Sigmoid colon (tissue), 7 donors: ENCODE data around the gene LMAN2. TPM values are rescaled to one million over a fixed set of nuclear protein-coding genes. Genes with fewer than 3 reads are reported as not detected.

Experiments
- DNase-seq: peaks from one replicate; pipeline ENCODE4 v3.0.0-alpha.2; 2019
- H3K27ac ChIP-seq, 4 donors: fragments of 200-600 bp; sonication (generic); one replicate each; pipeline ENCODE4 v1.5.1; 2016 to 2019; ENCODE audit warnings: mild to moderate bottlenecking in 1 of 4
- H3K27me3 ChIP-seq, 3 donors: fragments of 200-600 bp; sonication (generic); one replicate each; pipeline ENCODE4 v1.5.1; 2019; ENCODE audit warnings: mild to moderate bottlenecking in 1 of 3
- H3K36me3 ChIP-seq, 4 donors: fragments of 200-600 bp; sonication (generic); one replicate each; pipeline ENCODE4 v1.5.1; 2016 to 2019
- H3K4me1 ChIP-seq, 4 donors: fragments of 200-600 bp; sonication (generic); one replicate each; pipeline ENCODE4 v1.5.1; 2017 to 2019
- H3K4me3 ChIP-seq, 4 donors: fragments of 200-600 bp; sonication (generic); one replicate each; pipeline ENCODE4 v1.5.1; 2017 to 2019; ENCODE audit warnings: mild to moderate bottlenecking in 2 of 4, moderate library complexity in 1 of 4
- H3K9me3 ChIP-seq, 4 donors: fragments of 200-600 bp in 3 of 4; sonication (generic) in 3 of 4; one replicate each; pipeline versions ENCODE4 v1.5.1 to v1.6.1; 2013 to 2019
- EP300 ChIP-seq, 4 donors: sonication (generic); formaldehyde crosslinking; IDR thresholded peaks; one replicate each; pipeline ENCODE4 v1.6.1; 2017; ENCODE audit warnings: antibody characterized with exemption in 4 of 4
- POLR2A ChIP-seq, 2 donors: fragments of 450-650 bp; IDR thresholded peaks; one replicate each; pipeline ENCODE4 v1.6.1; 2016; ENCODE audit warnings: antibody characterized with exemption in 2 of 2, mild to moderate bottlenecking in 2 of 2, moderate library complexity in 2 of 2
- POLR2AphosphoS5 ChIP-seq, 4 donors: sonication (generic); formaldehyde crosslinking; IDR thresholded peaks; one replicate each; pipeline ENCODE4 v1.6.1; 2017; ENCODE audit warnings: antibody characterized with exemption in 4 of 4
- WGBS, 2 donors: extraction: QIAGEN DNeasy Blood & Tissue Kit; methylation state at CpG; one replicate each; pipeline ENCODE4 v1.1.7; 2013; 5-methylcytosine and 5-hydroxymethylcytosine counted together
- intact Hi-C: fragments of 100-400 bp; cut with DNase I; formaldehyde crosslinking; loops from one replicate; pipeline ENCODE4 v1.15.1; 2023
- polyA plus RNA-seq, 3 donors: library from polyadenylated mRNA; stranded (reverse); fragments of 200-250 nt; gene quantifications; one replicate each; pipeline ENCODE4 v1.2.3, GENCODE V29; 2013
- total RNA-seq, 4 donors: library from RNA; depleted of rRNA; stranded (reverse); fragments of >200 nt; gene quantifications; one replicate each; pipeline ENCODE4 v1.1.0, GENCODE V29; 2016
- TF ChIP-seq, protein P1 (sequence below), 4 experiments: fragments of 450-650 bp in 3 of 4; fragments of 200-600 bp in 1 of 4; IDR thresholded peaks; one replicate each; pipeline ENCODE4 v1.5.1; 2016 to 2019; ENCODE audit warnings: antibody characterized with exemption in 4 of 4, mild to moderate bottlenecking in 3 of 4, moderate library complexity in 2 of 4
- donor health status: healthy with polysubstance abuse.
- donor health status: Bipolar disorder and iron deficiency.
- donor health status: healthy.

The LMAN2 gene
- total and polyA plus RNA-seq, 7 donors, result 62.5 to 244 (median 108) TPM

- DNase-seq, result no peak
- TF ChIP-seq POLR2A (IDR thresholded peaks at IDR 0.05) (no peak), POLR2AphosphoS5 (IDR thresholded peaks at IDR 0.05) (no peak), EP300 (IDR thresholded peaks at IDR 0.05) (no peak)
- TF ChIP-seq, protein P1, sequence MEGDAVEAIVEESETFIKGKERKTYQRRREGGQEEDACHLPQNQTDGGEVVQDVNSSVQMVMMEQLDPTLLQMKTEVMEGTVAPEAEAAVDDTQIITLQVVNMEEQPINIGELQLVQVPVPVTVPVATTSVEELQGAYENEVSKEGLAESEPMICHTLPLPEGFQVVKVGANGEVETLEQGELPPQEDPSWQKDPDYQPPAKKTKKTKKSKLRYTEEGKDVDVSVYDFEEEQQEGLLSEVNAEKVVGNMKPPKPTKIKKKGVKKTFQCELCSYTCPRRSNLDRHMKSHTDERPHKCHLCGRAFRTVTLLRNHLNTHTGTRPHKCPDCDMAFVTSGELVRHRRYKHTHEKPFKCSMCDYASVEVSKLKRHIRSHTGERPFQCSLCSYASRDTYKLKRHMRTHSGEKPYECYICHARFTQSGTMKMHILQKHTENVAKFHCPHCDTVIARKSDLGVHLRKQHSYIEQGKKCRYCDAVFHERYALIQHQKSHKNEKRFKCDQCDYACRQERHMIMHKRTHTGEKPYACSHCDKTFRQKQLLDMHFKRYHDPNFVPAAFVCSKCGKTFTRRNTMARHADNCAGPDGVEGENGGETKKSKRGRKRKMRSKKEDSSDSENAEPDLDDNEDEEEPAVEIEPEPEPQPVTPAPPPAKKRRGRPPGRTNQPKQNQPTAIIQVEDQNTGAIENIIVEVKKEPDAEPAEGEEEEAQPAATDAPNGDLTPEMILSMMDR (IDR thresholded peaks at IDR 0.05), result no peak
- Histone ChIP-seq H3K27me3 (no peaks in the 10 kb centered on the region), H3K4me3 (no peak overlapping the region), H3K9me3 (no peaks in the 10 kb centered on the region), H3K4me1 (peaks cover 0 to 30% (median 24%) of the 10 kb centered on the region in 4 donors), H3K36me3 (peaks cover 0 to 4% (median 0%) of the 10 kb centered on the region in 4 donors), H3K27ac (no peak overlapping the region)
- 89 to 92% methylated on average over 15 of the region's 15 CpGs for WGBS, 2 donors
- intact Hi-C loops, result loop anchor here (2.0 to 10.0 kb wide), 4 partner anchors 37 to 201 kb away; partner anchors contain the start of genes DDX41 and LMAN2
Measured at GRCh38 chr5:177313561-177314259, 37.8 kb downstream of the LMAN2 start.

GRCh38 chr5:177312649-177313181, 38.8 kb downstream of the LMAN2 start:
- H3K27me3 ChIP-seq, result no peaks in the 10 kb centered on the region
- peaks cover 0 to 32% (median 25%) of the 10 kb centered on the region in 4 donors for H3K4me1 ChIP-seq
- DNase-seq, result peak; percentile 56
- no peaks in the 10 kb centered on the region for H3K9me3 ChIP-seq
- peak overlapping the region in 3 of 4 donors; percentile 48 to 52 (median 52) for H3K4me3 ChIP-seq
- no peak overlapping the region for H3K27ac ChIP-seq
- intact Hi-C loops, result loop anchor here (2.0 to 10.0 kb wide), 4 partner anchors 38 to 202 kb away; partner anchors contain the start of genes DDX41 and LMAN2
- WGBS, 2 donors, result 1 to 2% methylated on average over 19 of the region's 19 CpGs
- TF ChIP-seq POLR2AphosphoS5 (IDR thresholded peaks at IDR 0.05) (no peak), POLR2A (IDR thresholded peaks at IDR 0.05) (no peak), EP300 (IDR thresholded peaks at IDR 0.05) (no peak)
- TF ChIP-seq, protein P1 (IDR thresholded peaks at IDR 0.05), result no peak
- peaks cover 0 to 4% (median 0%) of the 10 kb centered on the region in 4 donors for H3K36me3 ChIP-seq

DNA sequence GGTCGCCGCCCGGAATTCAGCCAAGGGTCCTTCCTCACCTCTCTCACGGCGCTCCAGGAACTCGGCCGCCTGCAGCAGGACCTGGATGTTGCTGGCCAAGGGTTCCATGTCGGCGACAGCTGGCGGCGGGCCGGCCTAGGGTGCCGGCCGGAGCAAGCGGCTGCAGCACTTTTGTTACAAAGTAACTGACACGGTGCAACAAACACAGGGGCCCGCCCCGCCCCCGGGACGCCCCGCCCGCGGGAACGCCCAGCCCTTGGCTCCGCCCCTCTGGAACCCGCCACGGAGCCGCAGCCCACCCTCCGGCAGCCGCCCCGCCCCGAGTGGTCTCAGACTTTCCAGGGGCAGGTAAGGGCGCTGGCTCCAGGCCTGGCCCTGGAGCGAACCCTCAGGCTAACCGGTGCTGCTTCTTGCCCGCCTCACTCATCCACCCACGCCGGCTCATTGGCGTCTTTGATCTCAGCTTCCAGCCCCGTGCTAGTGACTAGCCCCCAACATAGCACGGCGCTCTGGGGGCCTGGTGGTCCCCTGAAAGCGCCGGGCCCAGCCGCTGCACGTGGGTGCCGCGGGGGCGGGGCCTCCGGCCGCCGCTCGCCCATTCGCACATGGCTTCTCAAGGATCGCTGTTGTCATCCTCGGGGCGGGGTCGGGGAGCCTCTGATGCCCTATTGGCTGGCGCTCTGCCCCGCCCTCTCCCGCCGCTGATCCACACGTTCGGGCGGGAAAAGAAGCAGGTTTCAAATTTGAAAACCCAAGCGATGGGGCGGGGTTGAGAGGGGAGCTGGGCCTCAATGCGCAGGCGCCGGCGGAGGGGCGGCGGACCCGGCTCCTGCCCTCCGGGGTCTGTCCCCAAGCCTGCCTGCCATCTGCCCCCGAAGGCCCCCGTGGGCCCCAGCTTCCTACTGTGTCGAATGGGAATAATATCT, 39.5 kb downstream of the LMAN2 start, which contains the start of gene MXD3:
TSS of gene MXD3 (minus strand) at position 176 of the 926 bp plus-strand sequence. CDS start at position 108, 68 bp downstream.
- Histone ChIP-seq H3K4me1 (peaks cover 0 to 33% (median 25%) of the 10 kb centered on the region in 4 donors), H3K27me3 (no peaks in the 10 kb centered on the region), H3K4me3 (peak within 1 kb of the TSS; percentile 26 to 52 (median 50)), H3K36me3 (peaks cover 0 to 7% (median 4%) of the 10 kb centered on the region in 4 donors), H3K27ac (peak within 1 kb of the TSS in 2 of 4 donors; percentile 60 to 68), H3K9me3 (no peaks in the 10 kb centered on the region)
- TF ChIP-seq, protein P1 (IDR thresholded peaks at IDR 0.05), result no peak
- TF ChIP-seq POLR2AphosphoS5 (IDR thresholded peaks at IDR 0.05) (no peak), EP300 (IDR thresholded peaks at IDR 0.05) (no peak), POLR2A (IDR thresholded peaks at IDR 0.05) (no peak)
- WGBS, 2 donors, result 0 to 1% methylated on average over 78 of the region's 78 CpGs
- DNase-seq, result peak; percentile 98
- intact Hi-C loops, result loop anchor here (2.0 to 10.0 kb wide), 4 partner anchors 39 to 203 kb away; partner anchors contain the start of genes DDX41 and LMAN2

GRCh38 chr5:177311392-177311722, 40.1 kb downstream of the LMAN2 start:
- intact Hi-C loops, result loop anchor here (5.0 to 10.0 kb wide), 3 partner anchors 56 to 203 kb away; partner anchors contain the start of gene DDX41
- no peaks in the 10 kb centered on the region for H3K9me3 ChIP-seq
- peak overlapping the region; percentile 26 to 52 (median 50) for H3K4me3 ChIP-seq
- 0 to 1% methylated on average over 23 of the region's 23 CpGs for WGBS, 2 donors
- H3K27me3 ChIP-seq, result no peaks in the 10 kb centered on the region
- H3K27ac ChIP-seq, result peak overlapping the region in 2 of 4 donors; percentile 60 to 68
- TF ChIP-seq EP300 (IDR thresholded peaks at IDR 0.05), result no peak
- peaks cover 0 to 33% (median 25%) of the 10 kb centered on the region in 4 donors for H3K4me1 ChIP-seq
- no peak for DNase-seq
- peaks cover 0 to 13% (median 9%) of the 10 kb centered on the region in 4 donors for H3K36me3 ChIP-seq
